ENCODE data around the gene FAM98A. TPM values are rescaled to one million over a fixed set of nuclear protein-coding genes. Genes with fewer than 3 reads are reported as not detected.

The FAM98A gene
- total and polyA plus RNA-seq, 9 donors: 10.1 to 107 (median 47.7) TPM

DNA sequence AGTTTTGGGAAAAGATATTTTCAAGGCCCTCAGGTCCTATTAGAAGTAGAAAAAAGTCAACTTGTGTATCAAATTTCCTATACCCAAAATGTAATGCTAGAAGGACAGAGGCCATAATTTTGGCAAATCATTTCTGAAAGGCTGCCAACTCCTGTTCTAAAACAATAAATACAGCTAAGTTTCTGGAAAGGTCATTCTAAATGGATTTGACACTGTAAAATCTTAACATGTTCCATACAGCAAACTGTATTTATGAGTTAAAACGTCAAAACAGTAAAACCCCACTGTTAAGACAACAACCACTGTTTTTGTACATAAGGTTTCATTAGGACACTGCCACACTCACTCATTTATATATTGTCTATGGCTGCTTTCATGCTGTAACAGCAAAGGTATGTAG is 9.7 kb downstream of the FAM98A start:
- no peak overlapping the region for H3K4me3 ChIP-seq
- no peaks in the 10 kb centered on the region for H3K27me3 ChIP-seq
- H3K36me3 ChIP-seq: no peaks in the 10 kb centered on the region
- peaks cover 7% of the 10 kb centered on the region for H3K4me1 ChIP-seq (ENCODE audit: insufficient read depth)
- H3K27ac ChIP-seq: peak overlapping the region in 1 of 2 donors; percentile 3
- no peak for DNase-seq
- TF ChIP-seq POLR2A (IDR thresholded peaks at IDR 0.05) (no peak), EP300 (IDR thresholded peaks at IDR 0.05) (no peak)
- TF ChIP-seq, protein P1, sequence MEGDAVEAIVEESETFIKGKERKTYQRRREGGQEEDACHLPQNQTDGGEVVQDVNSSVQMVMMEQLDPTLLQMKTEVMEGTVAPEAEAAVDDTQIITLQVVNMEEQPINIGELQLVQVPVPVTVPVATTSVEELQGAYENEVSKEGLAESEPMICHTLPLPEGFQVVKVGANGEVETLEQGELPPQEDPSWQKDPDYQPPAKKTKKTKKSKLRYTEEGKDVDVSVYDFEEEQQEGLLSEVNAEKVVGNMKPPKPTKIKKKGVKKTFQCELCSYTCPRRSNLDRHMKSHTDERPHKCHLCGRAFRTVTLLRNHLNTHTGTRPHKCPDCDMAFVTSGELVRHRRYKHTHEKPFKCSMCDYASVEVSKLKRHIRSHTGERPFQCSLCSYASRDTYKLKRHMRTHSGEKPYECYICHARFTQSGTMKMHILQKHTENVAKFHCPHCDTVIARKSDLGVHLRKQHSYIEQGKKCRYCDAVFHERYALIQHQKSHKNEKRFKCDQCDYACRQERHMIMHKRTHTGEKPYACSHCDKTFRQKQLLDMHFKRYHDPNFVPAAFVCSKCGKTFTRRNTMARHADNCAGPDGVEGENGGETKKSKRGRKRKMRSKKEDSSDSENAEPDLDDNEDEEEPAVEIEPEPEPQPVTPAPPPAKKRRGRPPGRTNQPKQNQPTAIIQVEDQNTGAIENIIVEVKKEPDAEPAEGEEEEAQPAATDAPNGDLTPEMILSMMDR (IDR thresholded peaks at IDR 0.05): no peak
- WGBS, 3 donors: 0 to 3% (median 0%) methylated on average over 1 of the region's 1 CpG
- intact Hi-C loops (cut with DNase I): loop anchor here in 2 of 4 donors (5.0 to 10.0 kb wide), 3 partner anchors 205 to 817 kb away; no protein-coding TSS in a partner anchor
- no peaks in the 10 kb centered on the region for H3K9me3 ChIP-seq

DNA sequence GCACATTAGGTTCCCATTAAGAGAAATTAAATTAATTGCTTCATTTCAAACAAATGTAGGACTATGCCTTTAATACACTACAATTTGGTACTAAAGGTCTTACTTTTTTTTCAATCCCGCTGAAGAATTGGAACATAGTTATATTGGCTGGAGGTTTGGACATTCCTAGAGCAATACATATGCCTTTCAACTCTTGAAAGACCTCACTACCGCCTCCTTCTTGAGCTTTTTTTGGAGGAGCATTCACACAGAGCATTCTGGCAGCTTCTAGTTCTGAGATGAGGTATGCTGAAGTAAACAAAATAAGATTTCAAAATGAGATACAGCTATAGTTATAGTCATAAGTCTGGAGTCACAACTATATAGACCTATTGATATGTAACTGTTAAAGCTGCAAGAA is 10.9 kb downstream of the FAM98A start:
- 30 to 41% (median 39%) methylated on average over 2 of the region's 2 CpGs for WGBS, 3 donors
- Histone ChIP-seq H3K27me3 (no peaks in the 10 kb centered on the region), H3K36me3 (no peaks in the 10 kb centered on the region), H3K9me3 (no peaks in the 10 kb centered on the region), H3K4me3 (no peak overlapping the region), H3K4me1 (ENCODE audit: insufficient read depth) (peaks cover 4% of the 10 kb centered on the region), H3K27ac (no peak overlapping the region)
- no peak for TF ChIP-seq POLR2A (IDR thresholded peaks at IDR 0.05)
- TF ChIP-seq, protein P1 (IDR thresholded peaks at IDR 0.05): no peak
- TF ChIP-seq EP300 (IDR thresholded peaks at IDR 0.05): no peak
- no peak for DNase-seq
- intact Hi-C loops (cut with DNase I): loop anchor here in 2 of 4 donors (5.0 to 10.0 kb wide), 3 partner anchors 203 to 816 kb away; no protein-coding TSS in a partner anchor

DNA sequence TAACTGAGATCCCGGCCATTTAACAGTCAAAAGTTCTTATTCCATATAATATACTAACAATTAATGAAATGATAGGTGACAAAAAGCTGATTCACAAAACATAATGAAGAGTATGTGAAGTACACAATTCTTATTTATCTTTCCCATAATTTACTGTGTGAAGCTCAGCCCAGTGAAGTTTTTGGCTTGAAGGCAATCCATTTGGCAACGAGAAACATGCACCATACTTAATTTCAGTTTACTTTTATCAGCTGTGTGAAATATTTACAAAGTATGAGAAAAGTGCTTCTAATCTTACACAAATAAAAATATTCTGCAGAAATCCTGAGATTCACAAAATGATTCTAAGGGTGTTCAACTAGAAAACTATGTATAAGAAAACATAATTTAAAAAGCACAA is 12.3 kb downstream of the FAM98A start:
- no peak overlapping the region for H3K27ac ChIP-seq
- H3K9me3 ChIP-seq: no peaks in the 10 kb centered on the region
- H3K27me3 ChIP-seq: no peaks in the 10 kb centered on the region
- H3K36me3 ChIP-seq: no peaks in the 10 kb centered on the region
- H3K4me1 ChIP-seq (ENCODE audit: insufficient read depth): peaks cover 4% of the 10 kb centered on the region
- intact Hi-C loops (cut with DNase I): loop anchor here in 2 of 4 donors (5.0 to 10.0 kb wide), 3 partner anchors 202 to 814 kb away; no protein-coding TSS in a partner anchor
- TF ChIP-seq EP300 (IDR thresholded peaks at IDR 0.05) (no peak), POLR2A (IDR thresholded peaks at IDR 0.05) (no peak)
- TF ChIP-seq, protein P1 (IDR thresholded peaks at IDR 0.05): no peak
- no peak overlapping the region for H3K4me3 ChIP-seq
- DNase-seq: no peak
- 43 to 52% (median 48%) methylated on average over 2 of the region's 2 CpGs for WGBS, 3 donors

DNA sequence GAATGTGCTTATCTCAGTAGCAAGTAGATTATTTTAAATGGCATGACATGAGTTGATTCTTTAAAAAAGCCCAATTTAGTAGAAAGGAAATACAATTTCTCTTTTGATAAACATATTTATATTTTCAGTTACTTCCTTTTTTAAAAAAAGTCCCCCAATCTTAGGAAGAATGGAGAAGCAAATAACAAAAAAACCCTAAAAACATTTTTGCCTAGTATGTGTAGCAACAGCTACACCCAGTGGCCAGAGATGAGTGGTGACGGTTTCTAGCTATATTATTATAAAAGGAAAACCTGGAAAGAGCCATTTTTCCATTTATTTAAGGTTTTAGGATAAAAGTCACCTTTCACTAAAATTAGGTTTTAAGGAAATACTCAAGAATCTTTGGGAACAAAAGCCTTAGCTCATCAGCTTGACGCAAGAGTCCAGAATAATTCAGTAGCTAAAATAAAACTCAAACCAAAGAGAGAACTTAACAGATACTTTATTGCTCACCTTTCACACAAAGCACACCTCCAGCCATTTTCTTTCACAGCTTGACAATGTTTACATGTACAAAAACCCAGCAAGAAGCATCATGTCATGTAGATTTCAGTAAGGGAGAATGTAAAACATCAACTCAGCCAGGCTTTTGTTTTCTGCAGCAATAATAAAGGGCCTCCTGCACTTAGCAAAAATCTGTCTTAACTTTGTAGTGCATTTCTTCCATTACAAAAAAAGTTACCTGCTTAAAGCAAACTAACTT is 15.7 kb downstream of the FAM98A start:
- Histone ChIP-seq H3K27ac (no peak overlapping the region), H3K4me1 (ENCODE audit: insufficient read depth) (peaks cover 2% of the 10 kb centered on the region), H3K4me3 (no peak overlapping the region), H3K36me3 (no peaks in the 10 kb centered on the region), H3K9me3 (no peaks in the 10 kb centered on the region), H3K27me3 (no peaks in the 10 kb centered on the region)
- WGBS, 3 donors: 11 to 20% (median 13%) methylated on average over 2 of the region's 2 CpGs
- no peak for TF ChIP-seq POLR2A (IDR thresholded peaks at IDR 0.05)
- TF ChIP-seq, protein P1 (IDR thresholded peaks at IDR 0.05): peak; percentile 68 to 74 (median 68)
- TF ChIP-seq EP300 (IDR thresholded peaks at IDR 0.05): no peak
- intact Hi-C loops (cut with DNase I): loop anchor here in 1 of 4 donors (5.0 to 10.0 kb wide), 3 partner anchors 106 to 549 kb away; partner anchors contain the start of gene RASGRP3
- peak in 1 of 5 donors; percentile 23 for DNase-seq

Data from ovary (tissue), 9 donors.